RWPE2 (cell line): ENCODE measurements around the gene KCNB1.

ENCODE experiments used
- ATAC-seq: fragments of 200-7000 bp; cut with Tn5 transposase; 3 replicates; pipeline ENCODE4 v1.9.1; 2021; ENCODE audit warnings: low read depth
- DNase-seq: peaks from one replicate; pipeline ENCODE4 v3.0.0-alpha.2; 2020; ENCODE audit warnings: low spot score
- H3K27ac ChIP-seq: fragments of 450-650 bp; 2 replicates; pipeline ENCODE4 v1.5.1; 2017; ENCODE audit warnings: mild to moderate bottlenecking; ENCODE audit not compliant: poor library complexity, severe bottlenecking
- H3K27me3 ChIP-seq: fragments of 250-450 bp; sonication (Bioruptor Pico); 2 replicates; pipeline ENCODE4 v1.5.1; 2021; ENCODE audit warnings: mild to moderate bottlenecking, moderate library complexity; ENCODE audit not compliant: insufficient read depth, poor library complexity, severe bottlenecking
- H3K36me3 ChIP-seq: fragments of 250-450 bp; sonication (Bioruptor Pico); 2 replicates; pipeline ENCODE4 v1.5.1; 2020; ENCODE audit warnings: low read depth, mild to moderate bottlenecking, moderate library complexity
- H3K4me1 ChIP-seq: fragments of 250-450 bp; sonication (Bioruptor Pico); 2 replicates; pipeline ENCODE4 v1.5.1; 2021; ENCODE audit warnings: mild to moderate bottlenecking, moderate library complexity; ENCODE audit not compliant: insufficient read depth, poor library complexity, severe bottlenecking
- H3K4me3 ChIP-seq: fragments of 250-450 bp; sonication (Bioruptor Pico); 2 replicates; pipeline ENCODE4 v1.5.1; 2021; ENCODE audit warnings: mild to moderate bottlenecking, moderate library complexity; ENCODE audit not compliant: severe bottlenecking
- H3K9me3 ChIP-seq: fragments of 250-450 bp; sonication (Bioruptor Pico); 2 replicates; pipeline ENCODE4 v1.5.1; 2021; ENCODE audit warnings: mild to moderate bottlenecking, moderate library complexity; ENCODE audit not compliant: severe bottlenecking
- CTCF ChIP-seq: fragments of 450-650 bp; IDR thresholded peaks from one replicate; pipeline ENCODE4 v1.5.1; 2017; ENCODE audit warnings: mild to moderate bottlenecking, moderate library complexity; ENCODE audit not compliant: poor library complexity, severe bottlenecking

KCNB1 gene

GRCh38 chr20:49431329-49431728 lies 51.1 kb downstream of the KCNB1 start:
- Histone ChIP-seq H3K9me3 (no peaks in the 10 kb centered on the region), H3K4me3 (no peak overlapping the region), H3K36me3 (no peaks in the 10 kb centered on the region), H3K27ac (no peak overlapping the region), H3K4me1 (peaks cover 13% of the 10 kb centered on the region), H3K27me3 (no peaks in the 10 kb centered on the region)
- TF ChIP-seq CTCF, result no peak
- ATAC-seq (peak; percentile 78), DNase-seq (no peak)

DNA sequence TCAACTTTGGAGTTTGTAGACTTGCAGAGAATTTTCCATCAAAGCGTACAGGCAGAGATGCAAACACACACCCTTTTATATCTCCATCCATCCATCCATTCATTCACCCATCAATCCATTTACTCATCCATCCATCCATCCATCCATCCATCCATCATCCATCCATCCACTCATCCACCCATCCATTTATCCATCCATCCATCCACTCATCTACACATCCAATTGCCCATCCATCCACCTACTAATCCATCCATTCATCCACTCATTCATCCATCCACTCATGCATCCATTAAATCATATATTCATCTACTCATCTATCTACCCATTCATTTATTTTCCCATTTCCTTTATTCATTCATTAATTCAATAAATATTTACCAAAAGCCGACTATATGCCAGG lies 52.1 kb downstream of the KCNB1 start:
- Histone ChIP-seq H3K27ac (no peak overlapping the region), H3K9me3 (no peaks in the 10 kb centered on the region), H3K27me3 (no peaks in the 10 kb centered on the region), H3K36me3 (no peaks in the 10 kb centered on the region), H3K4me3 (no peak overlapping the region), H3K4me1 (peaks cover 13% of the 10 kb centered on the region)
- ATAC-seq (no peak), DNase-seq (no peak)
- no peak for TF ChIP-seq CTCF

- no peaks in the 10 kb centered on the region for H3K9me3 ChIP-seq
- peaks cover 13% of the 10 kb centered on the region for H3K4me1 ChIP-seq
- H3K4me3 ChIP-seq, result no peak overlapping the region
- H3K36me3 ChIP-seq, result no peaks in the 10 kb centered on the region
- DNase-seq (no peak), ATAC-seq (no peak)
- no peaks in the 10 kb centered on the region for H3K27me3 ChIP-seq
- TF ChIP-seq CTCF, result no peak
- H3K27ac ChIP-seq, result no peak overlapping the region
Observed at GRCh38 chr20:49427751-49428518, 54.5 kb downstream of the KCNB1 start.

DNA sequence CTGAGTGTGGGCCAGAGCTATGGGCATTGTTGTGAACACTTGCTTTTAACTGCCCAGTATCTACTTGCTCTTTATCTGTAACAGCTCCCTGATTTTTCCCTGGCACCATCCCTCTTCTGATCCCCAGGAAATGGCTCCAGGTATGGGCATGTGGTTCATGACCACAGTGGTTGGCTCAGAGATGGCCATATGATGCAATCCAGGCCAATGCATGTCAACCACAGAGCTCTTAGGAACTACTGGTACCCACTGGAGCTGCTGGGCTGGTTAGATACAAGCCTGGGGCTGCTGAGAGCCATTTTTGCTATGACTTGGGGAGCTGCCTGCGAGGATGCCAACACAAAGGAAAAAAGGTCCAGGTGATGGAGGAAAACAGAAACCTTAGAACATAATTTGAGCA lies 55.6 kb downstream of the KCNB1 start:
- TF ChIP-seq CTCF, result no peak
- no peaks in the 10 kb centered on the region for H3K9me3 ChIP-seq

DNA sequence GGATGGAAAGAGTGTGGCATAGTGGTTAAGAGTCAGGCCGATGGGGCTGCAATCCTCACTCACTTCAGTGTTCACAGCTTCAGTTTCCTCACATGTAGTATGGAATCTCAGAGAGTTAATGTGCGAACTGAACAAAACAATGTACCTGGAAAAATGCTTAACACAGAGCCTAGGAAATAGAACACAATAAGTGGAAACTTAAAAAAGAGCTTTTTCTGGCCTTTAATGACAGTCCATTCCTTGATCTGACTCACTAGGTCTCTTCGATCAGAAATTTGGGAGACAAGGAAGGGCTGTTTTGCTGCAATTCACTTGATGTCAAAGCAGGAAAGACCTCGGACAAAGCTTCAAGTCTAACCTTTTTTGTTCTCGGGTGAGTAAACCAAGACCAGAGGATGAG lies 56.1 kb downstream of the KCNB1 start:
- Histone ChIP-seq H3K9me3 (no peaks in the 10 kb centered on the region), H3K4me3 (no peak overlapping the region), H3K36me3 (no peaks in the 10 kb centered on the region), H3K27ac (no peak overlapping the region), H3K4me1 (peaks cover 9% of the 10 kb centered on the region), H3K27me3 (no peaks in the 10 kb centered on the region)
- DNase-seq (no peak), ATAC-seq (no peak)
- no peak for TF ChIP-seq CTCF

More for the DNA sequence above, 55.6 kb downstream of the KCNB1 start:
- Histone ChIP-seq H3K27ac (no peak overlapping the region), H3K36me3 (no peaks in the 10 kb centered on the region), H3K4me3 (no peak overlapping the region), H3K27me3 (no peaks in the 10 kb centered on the region), H3K4me1 (peaks cover 13% of the 10 kb centered on the region)
- ATAC-seq (peak; percentile 34; the same call in 1 of the 3 replicates), DNase-seq (no peak)
